ENCODE results near the gene RNF166.

Gene RNF166

DNA sequence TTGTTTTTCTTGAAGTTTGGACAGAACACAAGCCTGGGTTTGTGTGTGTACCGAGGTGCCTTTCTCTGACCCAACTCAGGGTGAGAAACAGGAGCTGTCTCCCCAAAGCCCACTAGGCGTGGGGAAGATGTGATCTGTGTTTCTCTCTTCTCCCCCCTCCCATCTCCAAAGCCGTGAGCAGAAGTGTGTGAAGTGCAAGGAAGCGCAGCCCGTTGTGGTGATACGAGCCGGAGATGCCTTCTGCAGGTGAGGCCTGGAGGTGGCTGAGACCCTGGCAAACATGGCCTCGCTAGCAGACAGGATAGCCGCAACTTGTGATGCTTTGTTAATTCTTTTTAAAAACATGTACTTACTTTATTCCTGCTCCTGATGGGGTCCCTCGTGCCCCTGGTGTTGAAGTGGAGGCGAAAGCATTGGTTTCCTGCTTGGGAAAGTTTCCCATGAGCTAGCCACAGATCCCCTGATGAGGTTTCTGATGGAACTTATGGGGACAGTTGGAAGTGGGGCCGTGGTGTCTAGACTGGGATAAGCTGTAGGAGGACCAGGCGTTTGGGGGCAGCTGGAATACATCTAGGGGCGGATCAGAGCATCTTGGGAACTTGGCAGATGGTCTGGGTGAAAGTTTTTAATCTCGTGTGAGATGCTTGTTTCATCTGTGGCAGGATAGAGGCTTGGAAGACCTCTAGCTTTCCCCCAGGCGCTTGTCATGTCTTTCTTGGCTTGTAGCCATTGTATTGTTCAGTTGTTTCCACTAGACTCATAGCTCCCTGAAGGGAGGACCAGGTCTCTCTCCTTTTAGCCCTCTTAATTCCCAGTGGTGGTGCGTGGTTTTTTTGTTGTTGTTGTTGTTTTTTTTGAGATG is 988 bp upstream of the RNF166 start:
- DNase-seq (ENCODE audit: low read depth in 2 of 2) = no peak

- no peak for DNase-seq (ENCODE audit: low read depth in 2 of 2)
Observed at GRCh38 chr16:88705801-88706228, 393 bp downstream of the RNF166 start.

GRCh38 chr16:88705076-88705684 is 1.0 kb downstream of the RNF166 start:
- DNase-seq (ENCODE audit: low read depth in 2 of 2) = no peak

- DNase-seq (ENCODE audit: low read depth in 2 of 2) = peak in 1 of 2 experiments; percentile 66
Observed at GRCh38 chr16:88703486-88704309, 2.5 kb downstream of the RNF166 start.

GRCh38 chr16:88702371-88703210 is 3.6 kb downstream of the RNF166 start:
- DNase-seq (ENCODE audit: low read depth in 2 of 2) = no peak

- DNase-seq (ENCODE audit: low read depth in 2 of 2) = no peak
Observed at GRCh38 chr16:88701581-88702370, 4.4 kb downstream of the RNF166 start.

- peak; percentile 85 to 95 for DNase-seq (ENCODE audit: low read depth in 2 of 2)
Observed at GRCh38 chr16:88700636-88701482, 5.3 kb downstream of the RNF166 start.

DNA sequence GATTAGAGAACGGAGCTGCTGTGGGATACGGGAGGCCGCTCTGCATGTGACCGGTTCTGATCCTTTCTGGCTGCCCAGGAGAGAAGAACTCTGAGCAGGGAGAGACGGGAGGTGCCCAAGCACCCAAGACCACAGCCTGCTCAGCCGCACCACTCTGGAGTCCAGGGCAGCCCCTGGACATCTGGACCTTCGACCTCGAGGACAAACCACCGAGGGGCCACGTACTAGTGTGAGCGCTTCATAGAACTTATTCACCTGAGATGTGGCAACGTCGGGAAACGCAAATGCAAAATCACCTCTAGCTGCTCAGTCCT is 5.9 kb downstream of the RNF166 start:
- DNase-seq (ENCODE audit: low read depth in 2 of 2) = no peak

DNA sequence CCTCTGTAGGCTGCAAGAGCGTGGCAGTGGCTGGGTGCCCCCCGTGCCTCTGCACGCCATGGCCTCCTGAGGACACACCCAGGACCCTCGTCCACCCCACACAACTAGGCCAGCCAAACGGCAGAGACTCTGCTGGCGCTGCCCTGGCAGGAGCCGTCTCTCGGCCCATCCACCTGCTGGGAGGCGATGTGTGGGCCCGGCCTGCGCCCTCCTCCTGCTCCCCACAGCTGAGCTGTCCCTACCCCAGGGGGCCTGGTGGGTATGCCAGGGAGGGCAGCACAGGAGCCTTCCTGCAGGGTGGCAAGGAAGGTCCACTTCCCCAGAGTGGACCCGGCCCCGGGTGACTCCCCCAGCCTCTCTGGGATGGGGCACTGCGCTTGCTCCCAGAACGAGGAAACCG is 7.0 kb downstream of the RNF166 start:
- DNase-seq (ENCODE audit: low read depth in 2 of 2) = no peak

DNA sequence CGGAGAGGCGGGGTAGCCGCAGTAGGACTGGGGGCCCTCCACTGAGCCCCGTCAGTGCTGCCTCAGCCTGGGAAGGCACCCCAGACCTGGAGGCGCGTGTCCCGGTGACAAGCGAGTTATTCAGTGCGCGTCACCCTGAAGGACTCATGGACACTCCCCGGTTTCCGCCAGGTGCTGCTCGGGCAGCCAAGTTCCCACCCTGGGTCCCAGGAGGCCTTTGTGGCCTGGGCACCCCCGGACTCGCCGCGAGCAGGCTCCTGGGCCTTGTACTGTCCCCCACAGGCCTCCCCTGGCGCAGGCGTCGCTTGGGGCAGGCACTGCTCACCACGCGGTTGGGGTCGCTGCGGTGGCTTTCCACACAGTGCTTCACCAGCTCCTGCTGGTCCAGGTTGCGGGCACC is 7.6 kb downstream of the RNF166 start:
- DNase-seq (ENCODE audit: low read depth in 2 of 2) = no peak

DNA sequence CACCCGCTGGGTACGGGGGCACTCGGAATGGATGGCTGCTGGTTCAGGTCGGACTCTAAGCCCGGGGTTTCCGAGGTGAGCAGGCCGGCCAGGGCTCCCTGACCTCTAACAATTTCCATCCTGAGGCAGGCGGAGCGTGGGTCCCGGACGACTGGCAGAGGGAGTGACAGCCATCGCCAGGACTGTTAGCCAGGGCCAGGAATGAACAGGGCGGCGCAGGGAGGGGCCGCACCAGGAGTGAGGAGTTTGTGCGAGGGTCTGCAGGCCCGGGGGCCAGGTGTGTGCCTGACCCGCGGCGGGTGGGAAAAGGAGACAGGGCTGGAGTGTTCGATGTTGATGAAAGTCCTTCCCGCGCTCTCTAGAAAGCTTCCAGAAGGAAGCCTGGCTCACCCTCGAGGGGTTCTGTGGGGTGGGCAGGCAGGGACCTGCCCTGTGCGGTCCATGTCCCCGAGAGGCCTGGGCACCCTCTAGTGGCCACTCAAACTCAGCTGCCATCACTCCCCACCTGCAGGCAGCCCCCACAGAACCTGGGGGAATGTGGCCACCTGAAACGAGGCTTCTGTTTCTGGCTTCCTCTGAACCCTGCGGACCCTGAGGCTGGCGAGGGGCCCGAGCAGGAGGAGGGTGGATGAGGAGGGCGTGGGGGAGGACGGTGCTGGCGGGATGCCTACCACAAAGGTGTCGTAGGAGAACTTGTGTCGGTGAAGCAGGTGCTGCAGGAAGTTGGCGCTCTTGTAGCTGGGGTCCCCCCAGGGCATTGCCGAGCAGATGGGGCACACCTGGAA is 8.2 kb downstream of the RNF166 start:
- DNase-seq (ENCODE audit: low read depth in 2 of 2) = no peak

DNA sequence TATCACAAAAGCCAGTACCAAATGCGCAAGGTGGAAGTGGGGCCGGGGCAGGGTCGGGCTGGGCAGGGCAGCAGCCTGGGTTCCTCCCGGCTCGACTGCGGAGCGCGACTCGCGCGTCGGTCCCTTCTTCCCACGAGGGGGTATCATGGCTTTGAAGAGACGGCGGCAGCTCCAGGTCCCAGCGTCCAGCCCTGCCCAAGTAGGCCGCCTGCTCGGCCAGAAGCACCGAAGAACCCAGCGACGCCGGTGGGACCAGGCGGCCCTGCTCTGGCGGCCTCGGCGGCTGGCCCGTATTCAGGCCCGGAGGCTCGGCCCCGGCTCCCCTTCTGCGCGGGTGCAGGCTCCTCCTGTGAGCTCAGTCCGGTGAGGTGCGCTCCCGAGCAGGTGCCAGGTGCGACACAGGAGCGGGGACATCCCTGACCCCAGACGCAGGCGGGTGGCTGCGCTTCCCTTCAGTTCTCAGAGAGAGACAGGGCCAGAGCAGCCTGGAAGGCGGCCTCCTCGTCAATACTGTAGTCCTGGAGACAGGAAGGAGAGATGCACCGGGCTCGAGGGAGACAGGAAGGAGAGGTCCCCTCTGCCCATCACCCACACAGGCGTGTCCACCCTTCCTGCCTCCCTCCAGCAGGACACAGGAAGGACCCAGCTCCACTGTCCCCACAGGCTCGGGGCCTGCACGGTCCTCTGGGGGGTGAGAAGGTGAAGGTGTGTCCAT is 8.9 kb downstream of the RNF166 start:
- no peak for DNase-seq (ENCODE audit: low read depth in 2 of 2)

GRCh38 chr16:88696441-88696840 is 9.8 kb downstream of the RNF166 start:
- DNase-seq (ENCODE audit: low read depth in 2 of 2) = no peak

DNA sequence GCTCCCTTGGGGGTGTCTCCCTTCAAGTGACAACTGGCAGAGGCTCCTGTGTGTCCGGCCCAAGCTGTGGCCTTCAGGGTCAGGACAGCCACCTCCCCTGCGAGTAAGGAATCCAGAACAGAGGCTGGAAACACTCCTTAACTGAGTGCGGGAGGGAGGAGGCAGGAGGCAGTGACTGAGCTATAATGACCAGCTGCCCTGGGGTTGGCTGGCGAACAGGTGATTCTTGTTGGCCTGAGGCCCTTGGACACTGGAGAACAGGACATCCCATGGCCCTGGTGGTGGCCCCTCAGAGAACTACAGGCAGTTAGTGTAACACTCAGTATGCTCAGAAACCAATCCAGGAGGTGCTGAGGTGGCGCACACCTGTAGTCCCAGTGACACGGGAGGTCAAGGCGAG is 10.5 kb downstream of the RNF166 start:
- no peak for DNase-seq (ENCODE audit: low read depth in 2 of 2)

- no peak for DNase-seq (ENCODE audit: low read depth in 2 of 2)
Observed at GRCh38 chr16:88695218-88695617, 11.0 kb downstream of the RNF166 start.

GRCh38 chr16:88694221-88695087 is 11.8 kb downstream of the RNF166 start:
- DNase-seq (ENCODE audit: low read depth in 2 of 2) = no peak

GRCh38 chr16:88693420-88694177 is 12.6 kb downstream of the RNF166 start:
- DNase-seq (ENCODE audit: low read depth in 2 of 2) = no peak
